Parathyroid adenoma (tissue), 2 donors: ENCODE measurements around the gene PRRT1.
A peak's percentile ranks its signal among the peaks of the same experiment; 100 is the strongest.

Source experiments
- H2AFZ ChIP-seq: fragments of 300-600 bp; sonication (generic); one replicate; pipeline ENCODE4 v1.7.0; 2017; ENCODE audit warnings: antibody characterized with exemption, mild to moderate bottlenecking
- H3K27ac ChIP-seq: fragments of 300-600 bp; sonication (generic); one replicate; pipeline ENCODE4 v1.7.0; 2017
- H3K27me3 ChIP-seq: fragments of 300-600 bp; sonication (generic); one replicate; pipeline ENCODE4 v1.7.0; 2017; ENCODE audit warnings: low read length; ENCODE audit not compliant: control insufficient read depth, insufficient read depth
- H3K36me3 ChIP-seq: fragments of 300-600 bp; sonication (generic); one replicate; pipeline ENCODE4 v1.7.0; 2017; ENCODE audit warnings: low read length; ENCODE audit not compliant: control insufficient read depth, insufficient read depth
- H3K4me1 ChIP-seq: fragments of 300-600 bp; sonication (generic); one replicate; pipeline ENCODE4 v1.7.0; 2017; ENCODE audit warnings: control low read depth
- H3K4me2 ChIP-seq: fragments of 300-600 bp; sonication (generic); one replicate; pipeline ENCODE4 v1.7.0; 2017; ENCODE audit warnings: low read length
- H3K4me3 ChIP-seq: fragments of 300-600 bp; sonication (generic); one replicate; pipeline ENCODE4 v1.7.0; 2017; ENCODE audit warnings: low read depth, low read length
- H3K79me2 ChIP-seq: fragments of 300-600 bp; sonication (generic); one replicate; pipeline ENCODE4 v1.7.0; 2017; ENCODE audit warnings: control low read depth
- H3K9ac ChIP-seq: fragments of 300-600 bp; sonication (generic); one replicate; pipeline ENCODE4 v1.7.0; 2017; ENCODE audit warnings: mild to moderate bottlenecking
- H3K9me3 ChIP-seq: fragments of 300-600 bp; sonication (generic); one replicate; pipeline ENCODE4 v1.7.0; 2017; ENCODE audit warnings: low read length; ENCODE audit not compliant: control insufficient read depth
- TF ChIP-seq, protein P1 (sequence below): fragments of 300-600 bp; sonication (generic); IDR thresholded peaks from one replicate; pipeline ENCODE4 v1.7.0; 2017; ENCODE audit warnings: antibody characterized with exemption, mild to moderate bottlenecking
- donor health status: primary hyperparathyroidism.

PRRT1 gene

DNA sequence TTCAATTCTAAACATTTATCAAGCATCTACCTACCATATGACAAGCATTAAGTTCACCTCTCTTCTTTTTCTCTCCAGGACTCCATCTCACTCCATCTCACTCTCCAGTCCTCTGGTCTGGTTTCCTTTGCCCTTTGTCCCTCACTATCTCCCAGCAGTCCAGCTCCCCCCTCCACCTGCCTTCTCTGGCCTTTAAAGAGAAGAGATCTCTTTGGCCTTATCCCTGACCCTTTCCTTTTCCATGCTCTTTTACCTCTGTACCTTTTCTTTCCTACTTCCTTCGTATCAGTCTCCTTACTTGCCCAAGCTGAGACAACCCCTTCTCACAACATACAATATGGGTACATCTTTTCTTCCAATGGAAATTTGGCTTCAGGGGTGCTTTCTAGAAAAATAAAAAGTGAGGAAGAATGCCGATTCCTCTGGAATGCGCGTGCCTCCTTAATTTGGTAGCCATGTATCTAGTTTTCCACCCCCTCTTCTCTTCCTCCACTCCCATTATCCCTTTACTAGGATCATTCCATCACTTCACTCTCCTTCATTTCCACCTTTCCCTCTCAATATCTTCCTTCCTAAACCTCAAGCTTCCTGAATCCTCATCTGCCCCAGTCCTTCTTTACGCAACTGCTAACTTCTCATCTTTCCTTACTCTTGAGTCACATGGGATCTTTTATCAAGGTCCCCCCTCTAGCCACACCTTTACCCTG is 24.9 kb upstream of the PRRT1 start:
- peak overlapping the region; percentile 98 for H3K27ac ChIP-seq
- no peaks in the 10 kb centered on the region for H3K9me3 ChIP-seq
- no peak overlapping the region for H3K9ac ChIP-seq
- no peaks in the 10 kb centered on the region for H3K36me3 ChIP-seq
- H3K27me3 ChIP-seq = no peaks in the 10 kb centered on the region
- peaks cover 9% of the 10 kb centered on the region for H3K79me2 ChIP-seq
- H2AFZ ChIP-seq = peak overlapping the region; percentile 89
- H3K4me2 ChIP-seq = peak overlapping the region; percentile 91
- H3K4me1 ChIP-seq = peaks cover 9% of the 10 kb centered on the region
- TF ChIP-seq, protein P1, sequence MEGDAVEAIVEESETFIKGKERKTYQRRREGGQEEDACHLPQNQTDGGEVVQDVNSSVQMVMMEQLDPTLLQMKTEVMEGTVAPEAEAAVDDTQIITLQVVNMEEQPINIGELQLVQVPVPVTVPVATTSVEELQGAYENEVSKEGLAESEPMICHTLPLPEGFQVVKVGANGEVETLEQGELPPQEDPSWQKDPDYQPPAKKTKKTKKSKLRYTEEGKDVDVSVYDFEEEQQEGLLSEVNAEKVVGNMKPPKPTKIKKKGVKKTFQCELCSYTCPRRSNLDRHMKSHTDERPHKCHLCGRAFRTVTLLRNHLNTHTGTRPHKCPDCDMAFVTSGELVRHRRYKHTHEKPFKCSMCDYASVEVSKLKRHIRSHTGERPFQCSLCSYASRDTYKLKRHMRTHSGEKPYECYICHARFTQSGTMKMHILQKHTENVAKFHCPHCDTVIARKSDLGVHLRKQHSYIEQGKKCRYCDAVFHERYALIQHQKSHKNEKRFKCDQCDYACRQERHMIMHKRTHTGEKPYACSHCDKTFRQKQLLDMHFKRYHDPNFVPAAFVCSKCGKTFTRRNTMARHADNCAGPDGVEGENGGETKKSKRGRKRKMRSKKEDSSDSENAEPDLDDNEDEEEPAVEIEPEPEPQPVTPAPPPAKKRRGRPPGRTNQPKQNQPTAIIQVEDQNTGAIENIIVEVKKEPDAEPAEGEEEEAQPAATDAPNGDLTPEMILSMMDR = no peak
- H3K4me3 ChIP-seq = peak overlapping the region; percentile 89

DNA sequence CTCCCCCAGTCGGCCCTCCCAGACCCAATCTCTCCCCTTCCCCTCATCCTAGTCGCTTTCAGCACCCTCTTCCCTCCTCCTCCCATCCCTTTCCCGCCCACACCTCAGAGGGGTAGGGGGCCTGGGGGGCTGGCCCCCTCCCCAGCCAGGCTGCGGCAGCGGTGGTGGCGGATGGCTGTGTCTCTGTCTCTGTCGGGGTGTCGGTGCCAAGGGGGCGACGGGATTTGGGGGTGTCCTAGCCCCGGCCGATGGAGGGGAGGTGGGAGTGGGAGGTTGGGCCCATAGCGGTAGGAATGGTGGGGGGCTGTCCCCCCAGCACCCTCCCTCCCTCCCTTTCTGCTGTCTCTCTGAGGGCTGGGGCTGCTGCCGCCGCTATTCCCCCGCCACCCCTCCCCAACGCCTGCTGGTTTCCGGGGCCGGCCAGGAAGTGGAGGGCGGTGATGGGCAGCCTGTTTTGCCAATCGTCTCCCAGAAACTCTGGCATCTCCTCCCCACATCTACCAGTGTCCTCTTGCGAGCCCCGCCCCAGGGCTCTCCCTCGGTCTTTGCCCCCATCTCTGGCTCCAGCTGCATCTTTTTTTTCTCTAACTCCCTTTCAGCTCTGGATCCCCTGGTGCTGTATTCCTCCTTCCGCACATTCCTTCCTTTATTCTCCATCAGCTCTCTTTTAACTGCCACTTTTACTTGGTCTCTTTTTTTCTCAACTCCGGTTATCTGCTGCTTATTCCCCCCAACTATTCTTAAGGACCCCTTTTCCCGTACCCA is 24.2 kb upstream of the PRRT1 start, which contains the start of gene AGPAT1:
AGPAT1 (minus strand) TSS at position 374 of the 765 bp plus-strand sequence. CDS start 4,588 bp downstream, outside the sequence.
- H3K4me1 ChIP-seq = peaks cover 9% of the 10 kb centered on the region

DNA sequence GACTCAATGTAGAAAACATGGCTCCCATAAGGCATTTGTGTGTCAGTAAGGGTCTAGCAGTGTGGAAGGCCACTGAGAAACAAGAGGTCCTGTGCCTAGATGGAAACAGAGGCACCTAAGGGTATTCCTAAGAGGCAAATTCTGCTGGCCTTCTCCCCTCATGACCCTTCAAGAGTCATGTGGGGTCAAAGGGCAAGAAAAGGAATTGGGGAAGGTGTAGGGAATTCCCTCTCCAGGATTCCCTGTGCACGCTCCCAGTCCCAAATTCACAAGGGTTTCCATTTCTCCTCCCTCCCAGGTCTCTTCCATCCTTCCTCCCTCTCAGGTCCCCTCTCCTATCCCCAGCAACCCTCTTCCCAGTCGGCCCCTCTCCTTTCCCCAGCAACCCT is 23.6 kb upstream of the PRRT1 start:
- Histone ChIP-seq H3K36me3 (no peaks in the 10 kb centered on the region), H3K4me2 (peak overlapping the region; percentile 91), H3K79me2 (peaks cover 9% of the 10 kb centered on the region), H3K27me3 (no peaks in the 10 kb centered on the region), H3K9me3 (no peaks in the 10 kb centered on the region), H3K4me1 (peaks cover 9% of the 10 kb centered on the region), H3K9ac (peak overlapping the region; percentile 89), H3K27ac (peak overlapping the region; percentile 98), H2AFZ (peak overlapping the region; percentile 89), H3K4me3 (peak overlapping the region; percentile 81)
- TF ChIP-seq, protein P1 = no peak

More for the DNA sequence above, 24.2 kb upstream of the PRRT1 start, which contains the start of gene AGPAT1:
- H3K27ac ChIP-seq = peak within 1 kb of the TSS; percentile 98
- TF ChIP-seq, protein P1 = no peak
- H3K27me3 ChIP-seq = no peaks in the 10 kb centered on the region
- peak within 1 kb of the TSS; percentile 91 for H3K4me2 ChIP-seq
- H3K79me2 ChIP-seq = peaks cover 9% of the 10 kb centered on the region
- peak within 1 kb of the TSS; percentile 89 for H3K9ac ChIP-seq
- H3K9me3 ChIP-seq = no peaks in the 10 kb centered on the region
- peak within 1 kb of the TSS; percentile 89 for H3K4me3 ChIP-seq
- no peaks in the 10 kb centered on the region for H3K36me3 ChIP-seq
- peak within 1 kb of the TSS; percentile 89 for H2AFZ ChIP-seq

DNA sequence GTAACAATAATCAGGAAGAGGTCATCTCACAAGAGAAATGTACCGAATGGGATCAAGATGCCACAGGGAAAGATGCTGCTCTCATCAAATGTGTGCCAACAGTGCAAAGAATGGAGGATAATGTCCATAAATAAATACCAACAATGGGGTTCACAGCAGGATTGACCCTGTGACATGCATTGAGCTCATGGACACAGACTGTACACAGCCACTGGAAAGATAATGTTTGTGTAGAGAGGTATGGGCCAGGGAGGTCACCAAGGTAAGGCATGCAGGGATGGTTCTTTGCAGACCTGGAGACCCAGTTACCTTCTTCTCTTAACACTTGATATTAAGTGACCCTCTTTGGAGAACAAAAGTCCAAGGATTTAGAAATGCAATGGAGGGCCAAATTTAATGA is 22.7 kb upstream of the PRRT1 start:
- TF ChIP-seq, protein P1 = no peak
- H3K79me2 ChIP-seq = peaks cover 9% of the 10 kb centered on the region
- peaks cover 9% of the 10 kb centered on the region for H3K4me1 ChIP-seq
- no peak overlapping the region for H3K27ac ChIP-seq
- no peaks in the 10 kb centered on the region for H3K9me3 ChIP-seq
- H2AFZ ChIP-seq = no peak overlapping the region
- H3K4me2 ChIP-seq = no peak overlapping the region
- no peak overlapping the region for H3K4me3 ChIP-seq
- H3K27me3 ChIP-seq = no peaks in the 10 kb centered on the region
- no peak overlapping the region for H3K9ac ChIP-seq
- no peaks in the 10 kb centered on the region for H3K36me3 ChIP-seq
